Daoy (cell line): Measurements from ENCODE around the gene LPIN2. TPM values are rescaled to one million over a fixed set of nuclear protein-coding genes. Genes with fewer than 3 reads are reported as not detected.

Source experiments
- total RNA-seq: library from RNA; depleted of rRNA; stranded (reverse); fragments of >200 nt; shearing (Covaris generic); gene quantifications from 2 replicates; pipeline ENCODE4 v1.2.3, GENCODE V29; 2014; rRNA removed

The LPIN2 gene
- total RNA-seq, 1 experiment from 2014 or later = 3.3 TPM

Other genes with a start within 250 kb of the LPIN2 start
- 0.40 TPM in 1 of 2 replicates, not detected in the other for gene EMILIN2, start 166.1 kb downstream of the LPIN2 start, total RNA-seq
- gene MYOM1, start 206.8 kb upstream of the LPIN2 start, total RNA-seq = not detected in 2 replicates
- gene MYL12A, start 234.7 kb upstream of the LPIN2 start, total RNA-seq = 161 and 207 TPM in 2 replicates
- gene MYL12B, start 249.0 kb upstream of the LPIN2 start, total RNA-seq = 154 and 183 TPM in 2 replicates